PFSK-1 (cell line): Measurements from ENCODE around the gene PIGQ.

Experiments used
- FOXP2 ChIP-seq: optimal IDR thresholded peaks from 2 replicates; pipeline ENCODE3; 2011; ENCODE audit warnings: borderline replicate concordance, control low read depth, inconsistent platforms; ENCODE audit not compliant: insufficient read depth; ENCODE audit errors: extremely low read length, extremely low read depth
- POLR2AphosphoS5 ChIP-seq: IDR thresholded peaks from 2 replicates; pipeline ENCODE4 v1.6.1; 2012; ENCODE audit warnings: low read depth, mild to moderate bottlenecking, control low read depth, low read length, moderate library complexity
- SIN3A ChIP-seq: IDR thresholded peaks from 2 replicates; pipeline ENCODE4 v1.6.1; 2012; ENCODE audit warnings: mild to moderate bottlenecking, low read length, moderate library complexity, borderline replicate concordance; ENCODE audit not compliant: insufficient read depth
- TAF1 ChIP-seq: IDR thresholded peaks from 2 replicates; pipeline ENCODE4 v1.6.1; 2012; ENCODE audit warnings: low read length, control low read depth, borderline replicate concordance; ENCODE audit not compliant: insufficient read depth
- TF ChIP-seq, protein P1 (sequence below), 2 experiments: IDR thresholded peaks; 2 replicates each; pipeline versions ENCODE4 v1.6.1 to v1.8.0; 2011 to 2012; ENCODE audit warnings: low read depth in 2 of 2, low read length in 2 of 2, control low read depth in 1 of 2, inconsistent platforms in 1 of 2, mild to moderate bottlenecking in 1 of 2, moderate library complexity in 1 of 2; ENCODE audit not compliant: insufficient read depth in 1 of 2

The PIGQ gene

DNA sequence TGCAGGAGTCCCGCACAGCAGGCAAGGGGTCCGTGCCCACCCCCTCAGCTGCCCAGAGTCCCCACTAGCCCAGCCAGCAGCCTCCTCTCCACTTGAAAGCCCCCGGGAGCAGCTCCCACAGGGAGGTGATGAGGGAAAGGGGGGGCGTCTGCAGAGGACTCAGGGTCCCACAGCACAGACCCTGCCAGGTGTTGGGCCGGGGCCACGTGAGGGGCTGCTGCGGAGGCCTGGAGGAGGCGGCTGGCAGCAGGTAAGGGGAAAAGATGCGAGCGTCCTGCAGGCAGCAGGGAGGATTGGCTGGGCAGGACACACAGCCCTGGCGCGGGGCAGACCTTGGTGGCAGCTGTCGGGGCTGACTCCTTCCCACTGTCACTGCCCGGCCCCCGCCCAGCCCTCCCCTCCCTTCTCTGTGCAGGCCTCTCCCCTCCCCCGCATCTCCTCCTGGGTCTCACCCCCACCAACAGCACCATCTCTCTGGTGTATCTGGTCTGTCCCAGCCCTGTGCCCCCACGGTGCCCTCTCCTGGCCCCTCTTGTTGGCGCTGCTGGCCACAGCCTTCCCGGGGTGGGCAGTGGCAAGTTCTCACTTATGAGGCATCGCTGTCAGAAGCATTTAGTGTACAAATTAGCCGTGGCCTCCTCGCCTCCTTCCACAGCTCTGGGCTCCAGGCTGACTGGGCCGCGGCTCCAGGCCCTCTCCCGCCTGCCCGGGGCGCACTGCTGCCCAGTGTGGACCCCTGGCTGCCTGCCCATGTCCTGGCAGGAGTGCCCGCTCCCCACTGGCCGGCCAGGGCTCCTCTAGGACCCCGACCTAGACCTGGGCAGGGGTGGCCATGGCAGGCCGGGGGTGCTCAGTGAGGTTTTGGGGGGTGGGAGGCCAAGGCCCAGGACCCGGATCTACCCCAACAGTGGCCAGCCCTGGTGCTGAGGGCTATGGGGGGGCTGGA lies 14.0 kb upstream of the PIGQ start:
- TF ChIP-seq TAF1: no peak
- no peak for TF ChIP-seq POLR2AphosphoS5
- TF ChIP-seq FOXP2: no peak
- TF ChIP-seq, protein P1, sequence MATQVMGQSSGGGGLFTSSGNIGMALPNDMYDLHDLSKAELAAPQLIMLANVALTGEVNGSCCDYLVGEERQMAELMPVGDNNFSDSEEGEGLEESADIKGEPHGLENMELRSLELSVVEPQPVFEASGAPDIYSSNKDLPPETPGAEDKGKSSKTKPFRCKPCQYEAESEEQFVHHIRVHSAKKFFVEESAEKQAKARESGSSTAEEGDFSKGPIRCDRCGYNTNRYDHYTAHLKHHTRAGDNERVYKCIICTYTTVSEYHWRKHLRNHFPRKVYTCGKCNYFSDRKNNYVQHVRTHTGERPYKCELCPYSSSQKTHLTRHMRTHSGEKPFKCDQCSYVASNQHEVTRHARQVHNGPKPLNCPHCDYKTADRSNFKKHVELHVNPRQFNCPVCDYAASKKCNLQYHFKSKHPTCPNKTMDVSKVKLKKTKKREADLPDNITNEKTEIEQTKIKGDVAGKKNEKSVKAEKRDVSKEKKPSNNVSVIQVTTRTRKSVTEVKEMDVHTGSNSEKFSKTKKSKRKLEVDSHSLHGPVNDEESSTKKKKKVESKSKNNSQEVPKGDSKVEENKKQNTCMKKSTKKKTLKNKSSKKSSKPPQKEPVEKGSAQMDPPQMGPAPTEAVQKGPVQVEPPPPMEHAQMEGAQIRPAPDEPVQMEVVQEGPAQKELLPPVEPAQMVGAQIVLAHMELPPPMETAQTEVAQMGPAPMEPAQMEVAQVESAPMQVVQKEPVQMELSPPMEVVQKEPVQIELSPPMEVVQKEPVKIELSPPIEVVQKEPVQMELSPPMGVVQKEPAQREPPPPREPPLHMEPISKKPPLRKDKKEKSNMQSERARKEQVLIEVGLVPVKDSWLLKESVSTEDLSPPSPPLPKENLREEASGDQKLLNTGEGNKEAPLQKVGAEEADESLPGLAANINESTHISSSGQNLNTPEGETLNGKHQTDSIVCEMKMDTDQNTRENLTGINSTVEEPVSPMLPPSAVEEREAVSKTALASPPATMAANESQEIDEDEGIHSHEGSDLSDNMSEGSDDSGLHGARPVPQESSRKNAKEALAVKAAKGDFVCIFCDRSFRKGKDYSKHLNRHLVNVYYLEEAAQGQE (IDR thresholded peaks at IDR 0.05; ENCODE audit: insufficient read depth in 1 of 2, low read depth in 2 of 2, low read length in 2 of 2): no peak
- TF ChIP-seq SIN3A: no peak

DNA sequence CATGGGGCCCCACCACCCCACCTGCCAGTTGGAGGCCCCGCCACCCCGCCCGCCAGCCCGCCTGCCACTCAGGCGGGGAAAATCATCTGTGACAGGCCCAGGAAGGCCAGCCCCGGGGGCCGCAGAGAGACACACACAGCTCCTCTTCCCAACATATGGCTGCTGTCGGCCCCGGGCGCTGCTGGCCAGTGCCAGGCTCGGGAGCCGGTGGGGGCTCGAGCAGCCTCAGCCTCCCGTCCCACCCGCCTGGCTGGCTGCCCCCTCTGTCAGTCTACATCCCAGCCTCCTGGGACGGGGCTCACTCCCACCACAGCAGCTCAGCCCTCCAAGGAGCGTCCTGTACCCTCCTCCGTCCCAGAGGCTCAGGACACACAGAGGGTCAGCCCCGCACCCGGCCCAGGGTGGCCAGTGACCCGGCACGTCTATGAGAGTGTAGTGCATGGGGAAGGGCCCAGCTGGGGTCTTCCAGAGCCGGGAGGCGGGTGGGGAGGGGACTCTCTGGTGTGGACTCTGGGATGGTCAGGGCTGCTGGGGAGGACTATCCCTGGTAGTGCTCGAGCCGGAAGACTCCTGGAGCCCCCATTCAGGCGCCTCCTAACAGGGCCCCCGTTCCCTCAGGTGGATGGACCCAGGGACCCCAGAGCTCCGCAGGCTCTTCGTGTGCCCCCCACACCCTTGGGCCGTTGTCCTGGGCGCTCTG lies 13.1 kb upstream of the PIGQ start:
- TF ChIP-seq, protein P1 (IDR thresholded peaks at IDR 0.05; ENCODE audit: insufficient read depth in 1 of 2, low read depth in 2 of 2, low read length in 2 of 2): no peak
- no peak for TF ChIP-seq SIN3A
- no peak for TF ChIP-seq TAF1
- no peak for TF ChIP-seq FOXP2
- TF ChIP-seq POLR2AphosphoS5: no peak

DNA sequence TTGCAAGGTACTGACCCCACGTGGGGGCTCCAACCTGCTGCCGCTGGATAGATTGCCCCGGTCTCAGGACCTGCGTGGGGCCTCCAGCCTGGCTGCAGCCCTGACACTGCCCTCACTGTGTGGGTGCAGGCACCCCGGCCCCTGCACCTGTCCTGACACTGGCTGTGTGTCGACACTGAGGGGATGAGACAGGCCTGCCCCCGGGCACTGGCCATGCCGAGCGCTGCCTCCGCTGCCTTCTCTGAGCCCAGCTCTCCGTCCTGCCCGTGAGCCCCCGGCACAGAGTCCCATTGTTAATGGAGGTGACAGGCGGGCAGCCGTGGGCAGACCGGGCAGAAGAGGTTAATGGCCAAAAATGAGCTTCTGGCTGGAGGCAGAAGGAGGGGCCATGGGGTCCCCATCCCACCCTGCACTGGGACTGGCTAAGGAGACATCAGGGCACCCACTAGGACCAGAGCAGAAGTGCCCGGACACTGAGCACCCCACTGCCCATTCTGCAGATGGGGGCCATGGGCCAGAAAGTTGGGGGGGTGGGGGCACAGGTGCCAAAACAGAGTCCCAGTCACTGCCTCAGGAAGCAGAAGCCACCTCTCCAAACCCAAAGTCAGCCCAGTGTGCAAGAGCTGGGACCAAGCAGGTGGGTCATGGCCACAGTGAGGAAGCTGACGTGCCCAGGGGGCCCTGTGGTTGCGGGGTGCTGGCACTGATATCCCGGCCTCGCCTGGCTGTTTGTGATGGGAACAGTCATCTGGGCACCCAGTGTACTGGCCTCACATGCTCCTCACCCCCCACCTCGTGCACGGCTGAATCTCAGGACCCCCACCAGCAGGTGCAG lies 12.1 kb upstream of the PIGQ start:
- TF ChIP-seq FOXP2: no peak
- no peak for TF ChIP-seq TAF1
- TF ChIP-seq POLR2AphosphoS5: no peak
- TF ChIP-seq SIN3A: no peak
- TF ChIP-seq, protein P1 (IDR thresholded peaks at IDR 0.05; ENCODE audit: insufficient read depth in 1 of 2, low read depth in 2 of 2, low read length in 2 of 2): no peak

DNA sequence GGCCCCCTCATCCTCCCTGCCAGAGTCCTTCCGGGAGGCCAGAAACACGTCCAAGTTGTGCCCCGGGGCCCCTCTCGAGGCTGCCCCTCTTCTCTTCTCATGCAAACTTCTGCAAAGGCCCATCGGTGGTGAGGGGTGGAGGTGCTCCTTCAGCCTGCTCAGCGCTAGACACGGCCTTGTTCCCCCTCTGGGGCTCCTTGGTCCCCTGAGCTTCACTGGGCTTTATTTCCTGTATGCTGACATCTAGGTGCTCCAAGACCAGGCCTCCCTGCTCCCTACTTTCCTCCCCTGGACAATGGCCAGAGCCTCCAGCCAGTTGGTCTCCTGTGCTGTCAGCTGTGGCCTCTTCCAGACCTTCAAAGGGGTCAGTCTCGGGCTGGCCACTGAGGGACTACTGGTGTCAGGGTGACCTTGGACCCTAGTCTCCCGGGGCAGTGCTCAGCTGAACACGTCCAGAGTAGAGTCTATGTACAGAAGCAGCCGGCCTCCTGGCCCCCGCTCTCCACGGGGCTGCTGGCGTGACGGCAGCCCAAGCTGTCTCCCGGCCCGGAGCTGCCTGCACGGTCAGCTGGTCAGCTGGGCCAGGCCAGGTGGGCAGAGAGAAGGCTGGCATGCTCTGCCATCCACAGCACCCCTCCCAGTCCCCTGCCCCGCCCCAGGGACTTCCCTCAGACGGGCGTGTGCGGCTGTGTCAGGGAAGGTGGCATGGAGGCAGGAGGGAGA lies 11.3 kb upstream of the PIGQ start:
- TF ChIP-seq FOXP2 (no peak), SIN3A (no peak), TAF1 (no peak), POLR2AphosphoS5 (no peak)

DNA sequence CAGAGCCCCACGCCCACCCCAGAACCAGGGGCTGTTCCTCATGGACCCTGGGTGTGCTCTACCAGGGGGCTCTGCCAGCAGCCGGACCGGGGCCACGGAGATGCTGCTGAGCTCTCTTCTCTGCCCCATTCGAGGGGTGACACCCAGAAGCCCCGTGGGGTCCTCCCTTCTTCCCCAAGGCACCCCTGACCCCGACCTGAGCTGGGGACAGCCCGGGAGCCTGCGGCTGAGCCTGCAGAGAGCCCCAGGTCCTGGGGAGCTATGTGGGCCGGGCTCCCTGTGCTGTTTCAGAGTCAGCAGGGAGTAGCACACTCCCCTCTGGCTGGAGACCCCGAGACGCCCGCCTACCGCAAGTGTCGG lies 10.8 kb upstream of the PIGQ start:
- no peak for TF ChIP-seq TAF1
- TF ChIP-seq POLR2AphosphoS5: no peak
- TF ChIP-seq, protein P1 (IDR thresholded peaks at IDR 0.05; ENCODE audit: insufficient read depth in 1 of 2, low read depth in 2 of 2, low read length in 2 of 2): no peak
- TF ChIP-seq SIN3A: no peak
- TF ChIP-seq FOXP2: no peak
